ENCODE data around the gene KLHL29. TPM values are rescaled to one million over a fixed set of nuclear protein-coding genes. Genes with fewer than 3 reads are reported as not detected.

KLHL29 gene
- total RNA-seq, 1 experiment from 2014 or later, result 2.4 TPM

DNA sequence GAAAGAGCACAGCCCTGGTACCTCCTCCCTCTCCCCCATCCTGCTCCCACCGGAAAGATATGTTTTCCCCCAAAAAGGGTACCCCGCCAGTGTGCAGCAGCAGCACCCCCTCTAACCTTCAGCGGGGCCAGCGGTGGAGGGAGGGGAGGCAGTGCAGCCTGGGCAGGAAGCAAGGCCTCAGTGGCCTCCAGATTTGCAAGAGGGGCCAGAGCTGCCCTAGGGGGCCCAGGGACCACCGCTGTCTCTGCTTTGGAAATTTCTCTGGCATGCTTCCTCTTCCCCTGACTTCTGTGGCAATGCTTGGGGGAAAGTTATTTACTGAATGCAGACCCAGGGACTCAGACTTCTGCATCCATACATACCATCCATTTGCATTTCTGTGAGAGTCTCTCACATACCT is 111.5 kb downstream of the KLHL29 start:
- Histone ChIP-seq H4K5ac (ENCODE audit: insufficient read length, low read depth, low read length) (no peak overlapping the region), H3K27me3 (ENCODE audit: insufficient read depth, low read length) (no peaks in the 10 kb centered on the region), H3K56ac (ENCODE audit: insufficient read length, low read depth, low read length) (no peak overlapping the region), H3K27ac (ENCODE audit: insufficient read length, low read depth, low read length) (no peak overlapping the region), H3T11ph (ENCODE audit: low read length) (no peak overlapping the region), H3K23me2 (ENCODE audit: insufficient read length, low read depth, low read length, poor library complexity, severe bottlenecking) (no peaks in the 10 kb centered on the region), H4K20me1 (ENCODE audit: control insufficient read depth, insufficient read depth, insufficient read length) (no peaks in the 10 kb centered on the region), H2BK15ac (ENCODE audit: low read depth, low read length) (no peak overlapping the region), H2AFZ (ENCODE audit: low read length) (no peak overlapping the region), H2AK5ac (ENCODE audit: insufficient read length, low read length) (no peak overlapping the region), H3K79me2 (ENCODE audit: insufficient read depth, low read length) (no peaks in the 10 kb centered on the region), H4K91ac (ENCODE audit: insufficient read length, low read depth, low read length) (no peak overlapping the region), H3K18ac (ENCODE audit: insufficient read length, low read depth, low read length) (no peak overlapping the region), H2BK120ac (ENCODE audit: low read depth, low read length, poor library complexity, severe bottlenecking) (no peak overlapping the region), H2BK12ac (ENCODE audit: insufficient read length, low read depth, low read length) (no peak overlapping the region), H2BK5ac (ENCODE audit: insufficient read length, low read length) (no peak overlapping the region), H3K79me1 (ENCODE audit: insufficient read depth, low read depth, low read length, poor library complexity, severe bottlenecking) (no peaks in the 10 kb centered on the region), H4K8ac (replicated peaks; ENCODE audit: insufficient read length, low read depth, low read length) (no peak overlapping the region), H3K9ac (ENCODE audit: extremely low read depth, insufficient read length, low read length) (no peak overlapping the region), H3K4me1 (ENCODE audit: insufficient read depth, low read length) (peaks cover 3% of the 10 kb centered on the region; the same call in 1 of the 2 replicates), H3K9me3 (ENCODE audit: control insufficient read depth, low read depth, low read length) (no peaks in the 10 kb centered on the region), H2BK20ac (ENCODE audit: low read depth, low read length, poor library complexity, severe bottlenecking) (no peak overlapping the region), H3K4me2 (ENCODE audit: insufficient read depth, insufficient read length, low read length) (no peak overlapping the region), H3K23ac (ENCODE audit: insufficient read length, low read depth, low read length) (no peak overlapping the region), H3K4ac (ENCODE audit: low read depth, low read length) (no peak overlapping the region), H3K14ac (ENCODE audit: insufficient read depth, low read length) (no peak overlapping the region)
- peak overlapping the region in 1 of 3 experiments; percentile 66; a peak in 2 of 7 replicates for H3K27ac Mint-ChIP-seq
- no peaks in the 10 kb centered on the region for H3K36me3 Mint-ChIP-seq (ENCODE audit: insufficient read depth in 1 of 3, low read depth in 3 of 3)
- no CpG with 5 or more reads among the region's 5 CpGs for WGBS (ENCODE audit: extremely low coverage, insufficient read length, low lambda C conversion rate)
- H3K27me3 Mint-ChIP-seq (ENCODE audit: low read depth), result peaks cover 2% of the 10 kb centered on the region
- H3K4me1 Mint-ChIP-seq, result peaks cover 27% of the 10 kb centered on the region in 2 experiments
- no peaks in the 10 kb centered on the region for H3K9me3 Mint-ChIP-seq
- no peak for DNase-seq
- H3K4me3 Mint-ChIP-seq, result no peak overlapping the region
- TF ChIP-seq, protein P1, sequence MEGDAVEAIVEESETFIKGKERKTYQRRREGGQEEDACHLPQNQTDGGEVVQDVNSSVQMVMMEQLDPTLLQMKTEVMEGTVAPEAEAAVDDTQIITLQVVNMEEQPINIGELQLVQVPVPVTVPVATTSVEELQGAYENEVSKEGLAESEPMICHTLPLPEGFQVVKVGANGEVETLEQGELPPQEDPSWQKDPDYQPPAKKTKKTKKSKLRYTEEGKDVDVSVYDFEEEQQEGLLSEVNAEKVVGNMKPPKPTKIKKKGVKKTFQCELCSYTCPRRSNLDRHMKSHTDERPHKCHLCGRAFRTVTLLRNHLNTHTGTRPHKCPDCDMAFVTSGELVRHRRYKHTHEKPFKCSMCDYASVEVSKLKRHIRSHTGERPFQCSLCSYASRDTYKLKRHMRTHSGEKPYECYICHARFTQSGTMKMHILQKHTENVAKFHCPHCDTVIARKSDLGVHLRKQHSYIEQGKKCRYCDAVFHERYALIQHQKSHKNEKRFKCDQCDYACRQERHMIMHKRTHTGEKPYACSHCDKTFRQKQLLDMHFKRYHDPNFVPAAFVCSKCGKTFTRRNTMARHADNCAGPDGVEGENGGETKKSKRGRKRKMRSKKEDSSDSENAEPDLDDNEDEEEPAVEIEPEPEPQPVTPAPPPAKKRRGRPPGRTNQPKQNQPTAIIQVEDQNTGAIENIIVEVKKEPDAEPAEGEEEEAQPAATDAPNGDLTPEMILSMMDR (conservative IDR thresholded peaks at IDR 0.05), result no peak
